Sigmoid colon (tissue), 7 donors: ENCODE results near the gene GNRH2. TPM values are rescaled to one million over a fixed set of nuclear protein-coding genes. Genes with fewer than 3 reads are reported as not detected.
"Not testable (repeated sequence)": the region's sequence is repeated elsewhere in the genome, so short reads cannot be mapped to it uniquely, and the experiment has no call there.

Experiments
- DNase-seq: peaks from one replicate; pipeline ENCODE4 v3.0.0-alpha.2; 2019
- H3K27ac ChIP-seq, 4 donors: fragments of 200-600 bp; sonication (generic); one replicate each; pipeline ENCODE4 v1.5.1; 2016 to 2019; ENCODE audit warnings: mild to moderate bottlenecking in 1 of 4
- H3K27me3 ChIP-seq, 3 donors: fragments of 200-600 bp; sonication (generic); one replicate each; pipeline ENCODE4 v1.5.1; 2019; ENCODE audit warnings: mild to moderate bottlenecking in 1 of 3
- H3K36me3 ChIP-seq, 4 donors: fragments of 200-600 bp; sonication (generic); one replicate each; pipeline ENCODE4 v1.5.1; 2016 to 2019
- H3K4me1 ChIP-seq, 4 donors: fragments of 200-600 bp; sonication (generic); one replicate each; pipeline ENCODE4 v1.5.1; 2017 to 2019
- H3K4me3 ChIP-seq, 4 donors: fragments of 200-600 bp; sonication (generic); one replicate each; pipeline ENCODE4 v1.5.1; 2017 to 2019; ENCODE audit warnings: mild to moderate bottlenecking in 2 of 4, moderate library complexity in 1 of 4
- H3K9me3 ChIP-seq, 4 donors: fragments of 200-600 bp in 3 of 4; sonication (generic) in 3 of 4; one replicate each; pipeline versions ENCODE4 v1.5.1 to v1.6.1; 2013 to 2019
- CTCF ChIP-seq, 4 experiments: fragments of 450-650 bp in 3 of 4; fragments of 200-600 bp in 1 of 4; IDR thresholded peaks; one replicate each; pipeline ENCODE4 v1.5.1; 2016 to 2019; ENCODE audit warnings: antibody characterized with exemption in 4 of 4, mild to moderate bottlenecking in 3 of 4, moderate library complexity in 2 of 4
- EP300 ChIP-seq, 4 donors: sonication (generic); formaldehyde crosslinking; IDR thresholded peaks; one replicate each; pipeline ENCODE4 v1.6.1; 2017; ENCODE audit warnings: antibody characterized with exemption in 4 of 4
- POLR2A ChIP-seq, 2 donors: fragments of 450-650 bp; IDR thresholded peaks; one replicate each; pipeline ENCODE4 v1.6.1; 2016; ENCODE audit warnings: antibody characterized with exemption in 2 of 2, mild to moderate bottlenecking in 2 of 2, moderate library complexity in 2 of 2
- POLR2AphosphoS5 ChIP-seq, 4 donors: sonication (generic); formaldehyde crosslinking; IDR thresholded peaks; one replicate each; pipeline ENCODE4 v1.6.1; 2017; ENCODE audit warnings: antibody characterized with exemption in 4 of 4
- WGBS, 2 donors: extraction: QIAGEN DNeasy Blood & Tissue Kit; methylation state at CpG; one replicate each; pipeline ENCODE4 v1.1.7; 2013; 5-methylcytosine and 5-hydroxymethylcytosine counted together
- intact Hi-C: fragments of 100-400 bp; cut with DNase I; formaldehyde crosslinking; loops from one replicate; pipeline ENCODE4 v1.15.1; 2023
- polyA plus RNA-seq, 3 donors: library from polyadenylated mRNA; stranded (reverse); fragments of 200-250 nt; gene quantifications; one replicate each; pipeline ENCODE4 v1.2.3, GENCODE V29; 2013
- total RNA-seq, 4 donors: library from RNA; depleted of rRNA; stranded (reverse); fragments of >200 nt; gene quantifications; one replicate each; pipeline ENCODE4 v1.1.0, GENCODE V29; 2016
- donor health status: healthy with polysubstance abuse.
- donor health status: Bipolar disorder and iron deficiency.
- donor health status: healthy.

The GNRH2 gene
- total and polyA plus RNA-seq, 7 donors = 0.34 to 8.4 (median 1.6) TPM; not detected in 4

DNA sequence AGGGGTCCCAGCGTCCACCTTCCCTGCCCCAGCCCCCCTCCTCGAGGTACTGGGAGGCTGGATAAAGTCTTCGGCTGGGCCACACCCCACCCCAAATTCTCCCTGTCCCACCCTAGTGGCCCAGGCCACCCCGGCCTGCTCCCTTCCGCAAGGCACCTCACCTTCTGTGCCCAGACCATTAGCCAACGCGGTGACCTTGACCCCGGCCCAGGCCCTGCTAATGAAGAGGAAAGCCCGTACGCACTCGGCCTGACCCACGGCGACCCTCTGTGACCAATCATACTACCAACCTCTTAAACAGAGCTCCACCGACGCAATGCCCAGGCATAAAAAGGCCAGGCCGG, 27.8 kb downstream of the GNRH2 start:
- H3K27me3 ChIP-seq = peaks cover 19 to 34% (median 30%) of the 10 kb centered on the region in 3 donors
- H3K36me3 ChIP-seq = no peaks in the 10 kb centered on the region
- H3K4me1 ChIP-seq = peaks cover 0 to 13% (median 11%) of the 10 kb centered on the region in 4 donors
- peak overlapping the region; percentile 25 to 54 (median 48) for H3K4me3 ChIP-seq
- TF ChIP-seq EP300 (IDR thresholded peaks at IDR 0.05) = no peak
- TF ChIP-seq POLR2A (IDR thresholded peaks at IDR 0.05) = no peak
- no peak for TF ChIP-seq CTCF (IDR thresholded peaks at IDR 0.05)
- TF ChIP-seq POLR2AphosphoS5 (IDR thresholded peaks at IDR 0.05) = no peak
- H3K9me3 ChIP-seq = no peaks in the 10 kb centered on the region
- no peak overlapping the region for H3K27ac ChIP-seq
- DNase-seq = no peak
- 75 to 77% methylated on average over 16 of the region's 16 CpGs for WGBS, 2 donors
- intact Hi-C loops = no loop called here

GRCh38 chr20:3071610-3072529, 28.4 kb downstream of the GNRH2 start, which contains the start of gene OXT:
TSS of gene OXT (plus strand) at chr20:3071620. CDS start at chr20:3071656, 36 bp downstream.
- H3K4me3 ChIP-seq = peak within 1 kb of the TSS; percentile 25 to 54 (median 48)
- peaks cover 19 to 34% (median 30%) of the 10 kb centered on the region in 3 donors for H3K27me3 ChIP-seq
- no peak for TF ChIP-seq CTCF (IDR thresholded peaks at IDR 0.05)
- TF ChIP-seq POLR2A (IDR thresholded peaks at IDR 0.05) = no peak
- no peak for TF ChIP-seq EP300 (IDR thresholded peaks at IDR 0.05)
- TF ChIP-seq POLR2AphosphoS5 (IDR thresholded peaks at IDR 0.05) = no peak
- H3K4me1 ChIP-seq = peaks cover 0 to 13% (median 11%) of the 10 kb centered on the region in 4 donors
- H3K9me3 ChIP-seq = no peaks in the 10 kb centered on the region
- no peaks in the 10 kb centered on the region for H3K36me3 ChIP-seq
- peak within 1 kb of the TSS in 1 of 4 donors; percentile 4 for H3K27ac ChIP-seq
- DNase-seq = no peak
- 8 to 11% methylated on average over 95 of the region's 95 CpGs for WGBS, 2 donors
- intact Hi-C loops = no loop called here

- peaks cover 0 to 13% (median 11%) of the 10 kb centered on the region in 4 donors for H3K4me1 ChIP-seq
- no peak overlapping the region for H3K27ac ChIP-seq
- WGBS, 2 donors = 81 to 86% methylated on average over 22 of the region's 22 CpGs
- DNase-seq = no peak
- H3K27me3 ChIP-seq = peaks cover 19 to 34% (median 30%) of the 10 kb centered on the region in 3 donors
- intact Hi-C loops = no loop called here
- H3K4me3 ChIP-seq = peak overlapping the region in 3 of 4 donors; percentile 44 to 54 (median 53)
- no peaks in the 10 kb centered on the region for H3K36me3 ChIP-seq
- no peak for TF ChIP-seq EP300 (IDR thresholded peaks at IDR 0.05)
- TF ChIP-seq CTCF (IDR thresholded peaks at IDR 0.05) = no peak
- TF ChIP-seq POLR2A (IDR thresholded peaks at IDR 0.05) = no peak
- TF ChIP-seq POLR2AphosphoS5 (IDR thresholded peaks at IDR 0.05) = no peak
- no peaks in the 10 kb centered on the region for H3K9me3 ChIP-seq
Observed at GRCh38 chr20:3072530-3073250, 29.3 kb downstream of the GNRH2 start.

GRCh38 chr20:3073251-3073643, 29.8 kb downstream of the GNRH2 start:
- H3K4me1 ChIP-seq = peaks cover 0 to 13% (median 11%) of the 10 kb centered on the region in 4 donors
- intact Hi-C loops, DNase-seq, H3K27ac ChIP-seq, H3K36me3 ChIP-seq, H3K9me3 ChIP-seq, H3K4me3 ChIP-seq: not testable (repeated sequence)
- 88 to 95% methylated on average over 8 of the region's 8 CpGs for WGBS, 2 donors
- H3K27me3 ChIP-seq = peaks cover 19 to 34% (median 30%) of the 10 kb centered on the region in 3 donors

DNA sequence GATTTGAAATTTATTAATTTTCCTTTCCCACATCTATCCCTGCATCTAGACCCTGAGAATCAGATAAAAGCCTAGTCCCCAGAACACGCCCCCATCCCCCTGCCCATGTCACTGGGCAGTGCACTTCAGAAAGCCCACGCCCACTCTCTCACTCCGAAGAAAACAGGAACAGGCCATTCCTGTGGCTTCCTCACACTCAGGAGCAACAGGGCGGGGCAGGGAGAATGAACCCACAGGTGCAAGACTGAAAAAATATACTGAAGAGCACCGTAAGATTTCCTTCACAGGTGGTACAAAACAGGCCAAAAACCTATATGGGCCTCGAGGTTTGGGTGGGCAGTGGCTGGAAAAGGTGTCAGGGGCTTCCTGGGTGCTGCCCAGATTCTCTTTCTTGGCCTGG, 31.4 kb downstream of the GNRH2 start:
- intact Hi-C loops = no loop called here
- Histone ChIP-seq H3K4me1 (peaks cover 0 to 13% (median 11%) of the 10 kb centered on the region in 4 donors), H3K4me3 (no peak overlapping the region), H3K27ac (no peak overlapping the region), H3K9me3 (no peaks in the 10 kb centered on the region), H3K27me3 (peaks cover 19 to 42% (median 30%) of the 10 kb centered on the region in 3 donors), H3K36me3 (no peaks in the 10 kb centered on the region)
- no peak for TF ChIP-seq POLR2A (IDR thresholded peaks at IDR 0.05)
- TF ChIP-seq EP300 (IDR thresholded peaks at IDR 0.05) = no peak
- TF ChIP-seq CTCF (IDR thresholded peaks at IDR 0.05) = no peak
- no peak for TF ChIP-seq POLR2AphosphoS5 (IDR thresholded peaks at IDR 0.05)
- WGBS, 2 donors = 24 to 39% methylated on average over 6 of the region's 6 CpGs
- DNase-seq = no peak

DNA sequence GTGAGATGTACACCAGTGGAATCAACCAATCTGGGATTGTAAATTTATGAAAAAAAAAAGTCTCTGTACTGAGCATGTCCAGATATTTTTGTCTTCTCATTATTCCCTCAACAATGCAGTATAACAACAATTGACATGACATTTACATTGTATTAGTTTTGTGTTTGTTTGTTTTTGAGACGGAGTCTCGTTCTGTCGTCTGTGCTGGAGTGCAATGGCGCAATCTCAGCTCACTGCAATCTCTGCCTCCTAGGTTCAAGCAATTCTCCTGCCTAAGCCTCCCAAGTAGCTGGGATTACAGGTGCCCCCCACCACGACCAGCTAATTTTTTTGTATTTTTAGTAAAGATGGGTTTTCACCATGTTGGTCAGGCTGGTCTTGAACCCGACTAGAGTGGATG, 31.9 kb downstream of the GNRH2 start:
- peaks cover 0 to 13% (median 11%) of the 10 kb centered on the region in 4 donors for H3K4me1 ChIP-seq
- H3K27ac ChIP-seq, intact Hi-C loops, H3K36me3 ChIP-seq, DNase-seq, H3K4me3 ChIP-seq, H3K9me3 ChIP-seq: not testable (repeated sequence)
- peaks cover 19 to 44% (median 30%) of the 10 kb centered on the region in 3 donors for H3K27me3 ChIP-seq
- WGBS, 2 donors = 69 to 78% methylated on average over 6 of the region's 6 CpGs
